HCT116 (cell line): ENCODE data around the gene HGFAC.

Experiments used
- ATF3 ChIP-seq: IDR thresholded peaks from 2 replicates; pipeline ENCODE4 v1.6.1; 2012
- CTCF ChIP-seq, 3 experiments: fragments of 200-600 bp in 1 of 3; sonication (generic) in 1 of 3; IDR thresholded peaks in 2 of 3; conservative IDR thresholded peaks in 1 of 3; 2 replicates each; pipeline ENCODE4 v1.5.1; 2012 to 2017; ENCODE audit warnings: low read depth in 2 of 3, low read length in 2 of 3, antibody characterized with exemption in 1 of 3, borderline replicate concordance in 1 of 3, control low read depth in 1 of 3, mild to moderate bottlenecking in 1 of 3, mixed read lengths in 1 of 3, mixed run types in 1 of 3, moderate library complexity in 1 of 3; ENCODE audit not compliant: insufficient read depth in 1 of 3

GRCh38 chr4:3429651-3430050 lies 12.1 kb upstream of the HGFAC start:
- TF ChIP-seq CTCF (IDR thresholded peaks at IDR 0.05 in 2 of 3, conservative IDR thresholded peaks at IDR 0.05 in 1 of 3; ENCODE audit: borderline replicate concordance in 1 of 3, insufficient read depth in 1 of 3, low read depth in 2 of 3, low read length in 2 of 3), result no peak
- no peak for TF ChIP-seq ATF3
